GM21515 (cell line): Measurements from ENCODE around the gene FAM114A1.

Source experiments
- ATAC-seq: cut with Tn5 transposase; IDR thresholded peaks from one replicate; pipeline ENCODE4 v1.9.1; 2021; ENCODE audit not compliant: unreplicated experiment

Gene FAM114A1

DNA sequence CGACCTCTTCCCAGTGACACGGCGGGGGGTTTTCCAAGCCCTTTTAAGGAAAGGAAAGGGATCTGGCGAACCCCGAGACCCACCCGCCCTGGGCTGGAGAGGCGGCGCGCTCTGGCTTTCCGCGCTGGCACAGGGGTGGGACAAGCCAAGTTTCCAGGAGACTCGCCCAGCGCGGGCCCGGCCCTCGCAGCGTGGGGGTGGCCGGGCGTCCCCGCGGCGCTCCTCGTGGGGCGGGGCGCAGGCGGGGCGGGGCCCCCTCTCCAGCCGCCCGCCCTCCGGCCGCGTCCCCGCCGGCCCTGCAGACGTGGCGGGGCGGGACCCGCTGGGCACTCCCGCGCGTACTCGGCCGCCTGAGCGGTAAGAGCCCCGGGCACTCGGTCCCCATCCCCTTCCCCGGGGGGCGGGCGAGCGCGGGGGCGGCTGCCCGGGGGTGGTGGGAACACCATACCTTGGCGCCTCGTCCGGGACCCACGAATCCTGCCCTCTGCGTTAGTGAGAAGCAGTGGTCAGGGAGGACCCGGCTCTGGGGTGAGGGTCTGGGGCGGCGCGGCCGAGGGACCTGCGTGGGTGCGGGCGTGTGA, at the start of gene FAM114A1:
Gene FAM114A1 (plus strand): TSS at position 329 of the 581 bp plus-strand sequence. CDS start 10,273 bp downstream, outside the sequence.
- peak; percentile 80 for ATAC-seq

- ATAC-seq, result peak; percentile 43
Measured at GRCh38 chr4:38818441-38818976, 49.1 kb upstream of the FAM114A1 start.

GRCh38 chr4:38819569-38819968, 48.0 kb upstream of the FAM114A1 start:
- no peak for ATAC-seq

- peak; percentile 35 for ATAC-seq
Measured at GRCh38 chr4:38820329-38821061, 47.1 kb upstream of the FAM114A1 start.

DNA sequence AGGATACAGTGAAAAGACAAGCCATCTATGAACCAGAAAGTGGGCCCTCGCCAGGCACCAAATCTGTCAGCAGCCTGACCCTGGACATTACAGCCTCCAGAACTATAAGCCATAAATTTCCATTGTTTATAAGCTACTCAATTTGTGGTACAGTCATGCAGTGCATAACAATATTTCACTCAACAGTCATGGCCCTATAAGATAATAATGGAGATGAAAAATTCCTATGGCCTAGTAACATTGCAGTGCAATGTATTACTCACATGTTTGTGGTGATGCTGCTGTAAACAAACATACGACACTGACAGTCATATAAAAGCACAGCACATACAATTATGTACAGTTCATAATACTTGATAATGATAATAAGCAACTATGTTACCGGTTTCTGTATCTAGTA, 45.9 kb upstream of the FAM114A1 start:
- no peak for ATAC-seq

GRCh38 chr4:38822748-38823303, 44.8 kb upstream of the FAM114A1 start:
- no peak for ATAC-seq

GRCh38 chr4:38823766-38824165, 43.8 kb upstream of the FAM114A1 start:
- no peak for ATAC-seq

- no peak for ATAC-seq
Measured at GRCh38 chr4:38829237-38829636, 38.4 kb upstream of the FAM114A1 start.

- ATAC-seq, result no peak
Measured at GRCh38 chr4:38831653-38832052, 36.0 kb upstream of the FAM114A1 start.

GRCh38 chr4:38832206-38832605, 35.4 kb upstream of the FAM114A1 start:
- no peak for ATAC-seq

DNA sequence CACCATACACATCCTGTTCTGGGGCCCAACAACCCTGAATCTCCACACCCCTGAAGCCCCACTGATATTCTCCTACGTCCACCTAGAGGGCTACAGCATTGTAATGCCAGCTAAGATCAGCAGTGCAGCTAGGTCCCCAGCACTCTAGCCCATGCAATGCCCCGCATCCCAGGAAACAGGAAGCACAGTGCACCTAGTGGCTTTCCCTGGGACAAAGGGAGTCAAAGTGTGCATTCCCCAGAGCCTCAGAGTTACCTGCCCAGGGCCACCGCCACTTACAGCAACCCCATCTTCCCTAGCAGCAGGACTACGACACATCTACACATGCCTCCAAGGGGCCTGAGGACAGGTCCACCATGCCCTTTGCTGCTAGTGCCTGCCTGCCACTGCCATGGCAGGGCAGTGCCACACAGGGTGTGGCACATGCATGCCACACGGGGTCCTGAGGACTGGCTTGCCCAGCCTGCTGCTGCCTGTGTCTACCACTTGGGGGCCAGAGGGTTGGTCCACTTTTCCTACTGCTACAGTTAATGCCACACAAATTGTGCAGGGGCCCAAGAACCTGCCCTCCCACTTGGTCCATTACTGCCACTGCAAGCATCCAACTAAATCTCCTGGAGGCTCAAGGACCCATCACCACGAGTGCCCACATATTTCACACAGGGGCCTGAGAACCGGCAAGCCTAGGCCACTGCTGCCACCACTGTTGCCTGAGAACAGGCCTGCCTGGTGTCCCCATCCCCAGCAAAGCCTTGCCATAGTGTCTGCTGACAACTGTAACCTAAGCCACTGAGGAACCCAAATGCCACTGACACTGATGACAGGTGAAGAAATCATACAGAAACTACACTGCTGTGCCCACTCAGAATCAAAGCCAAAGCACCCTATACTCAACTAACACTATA, 34.7 kb upstream of the FAM114A1 start:
- ATAC-seq, result no peak

DNA sequence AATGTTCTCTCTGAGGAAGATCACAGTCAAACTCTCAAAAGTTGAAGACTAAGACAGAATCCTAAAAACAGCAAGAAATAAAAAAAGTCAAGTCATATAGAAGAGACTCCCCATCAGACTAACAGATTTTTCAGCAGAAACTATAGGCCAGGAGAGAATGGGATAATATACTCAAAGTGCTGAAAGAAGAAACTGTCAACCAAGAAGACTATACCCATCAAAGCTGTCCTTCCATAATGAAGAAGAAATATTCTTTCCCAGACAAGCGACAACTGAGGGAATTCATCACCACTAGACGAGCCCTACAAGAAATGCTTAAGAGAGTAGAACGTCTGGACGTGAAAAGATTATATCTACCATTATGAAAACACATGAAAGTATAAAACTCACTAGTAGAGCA, 33.0 kb upstream of the FAM114A1 start:
- no peak for ATAC-seq

- ATAC-seq, result no peak
Measured at GRCh38 chr4:38837334-38837733, 30.3 kb upstream of the FAM114A1 start.

GRCh38 chr4:38837849-38838248, 29.8 kb upstream of the FAM114A1 start:
- no peak for ATAC-seq

GRCh38 chr4:38842994-38843393, 24.6 kb upstream of the FAM114A1 start:
- ATAC-seq, result no peak

DNA sequence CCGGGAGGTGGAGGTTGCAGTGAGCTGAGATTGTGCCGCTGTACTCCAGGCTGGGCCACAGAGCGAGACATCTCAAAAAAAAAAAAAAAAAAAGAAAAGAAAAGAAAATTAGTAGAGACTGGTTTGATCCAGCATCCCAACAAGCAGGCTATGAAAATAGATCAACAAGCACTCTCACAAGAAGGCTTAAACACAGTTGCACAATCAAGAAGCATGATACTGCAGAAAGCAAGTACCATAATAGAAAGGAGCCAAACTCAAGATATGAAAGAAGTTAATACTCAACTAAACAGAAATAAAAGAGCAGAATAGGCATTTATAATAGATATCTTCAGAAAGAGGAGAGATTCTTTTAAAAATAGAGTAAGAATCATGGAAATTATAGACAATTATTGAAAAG, 21.6 kb upstream of the FAM114A1 start:
- no peak for ATAC-seq

- ATAC-seq, result no peak
Measured at GRCh38 chr4:38855466-38855865, 12.1 kb upstream of the FAM114A1 start.

GRCh38 chr4:38856046-38856445, 11.6 kb upstream of the FAM114A1 start:
- no peak for ATAC-seq

DNA sequence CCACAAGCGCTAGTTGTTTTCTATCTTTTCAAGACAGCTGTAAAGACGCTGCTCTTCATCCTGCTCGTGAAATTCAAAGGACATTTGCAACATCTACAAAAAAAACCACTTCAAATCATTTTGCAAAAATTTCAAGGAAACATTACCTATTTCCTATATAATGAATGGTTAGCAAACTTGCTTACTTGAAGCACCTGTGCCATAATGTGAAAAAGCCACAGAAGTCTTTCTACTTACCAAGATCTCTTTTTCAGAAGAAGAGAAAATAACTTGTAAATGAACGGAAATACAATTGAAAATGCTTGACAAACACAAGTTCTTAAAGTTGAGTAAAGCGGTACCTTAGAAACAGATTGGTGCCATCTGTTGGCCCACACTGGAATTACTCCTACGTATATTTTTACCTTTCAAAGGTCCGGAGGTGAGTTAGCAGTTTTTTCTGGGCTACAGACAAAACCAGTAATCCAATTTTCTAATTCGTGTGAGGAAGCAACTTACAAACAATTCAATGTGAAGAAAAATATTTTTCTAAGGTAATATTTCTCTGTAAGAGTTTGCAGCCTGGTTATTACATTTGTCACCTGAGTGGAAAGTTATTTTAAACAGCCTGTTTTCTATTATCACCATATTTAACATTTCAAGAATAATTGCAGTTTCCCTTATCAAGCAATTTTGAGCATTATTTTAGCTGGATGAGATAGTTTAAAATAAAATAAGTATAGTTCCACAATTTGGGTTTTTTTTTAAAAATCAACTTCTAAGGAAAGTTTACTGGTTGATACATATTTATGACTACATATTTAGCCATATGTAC, 10.9 kb upstream of the FAM114A1 start, which contains the start of gene TLR6:
Gene TLR6 (minus strand): TSS at position 294 of the 814 bp plus-strand sequence. CDS start 27,344 bp downstream, outside the sequence.
- peak; percentile 51 for ATAC-seq
